MCF 10A (cell line): ENCODE results near the gene TTF1. TPM values are rescaled to one million over a fixed set of nuclear protein-coding genes. Genes with fewer than 3 reads are reported as not detected.

Experiments used
- BruUV-seq: library from RNA; stranded (reverse); fragments of 400-500 nt; replicated peaks from 2 replicates; lab custom pipeline; 2021; lab: Mats Ljungman, UMichigan
- CTCF ChIA-PET: fragments of 300-600 bp; sonication (Branson Sonifier 250); formaldehyde crosslinking; extraction: SDS; loops from one replicate; lab custom pipeline; 2021; ENCODE audit warnings: antibody characterized with exemption, inconsistent platforms; lab: Yijun Ruan, JAX
- POLR2A ChIA-PET: fragments of 300-600, 350-650 bp; sonication (Branson Sonifier 250); formaldehyde crosslinking; extraction: SDS; loops from one replicate; lab custom pipeline; 2020; ENCODE audit warnings: antibody characterized with exemption, inconsistent platforms; lab: Yijun Ruan, JAX
- DNase-seq: peaks from one replicate; pipeline ENCODE4 v3.0.0-alpha.2; 2018; ENCODE audit not compliant: unreplicated experiment
- H3K27ac Mint-ChIP-seq: one replicate; pipeline ENCODE4 v1.8.0; 2022; ENCODE audit warnings: mild to moderate bottlenecking, low read depth, mixed read lengths; ENCODE audit not compliant: unreplicated experiment
- H3K27me3 Mint-ChIP-seq: one replicate; pipeline ENCODE4 v1.8.0; 2022; ENCODE audit warnings: mixed read lengths; ENCODE audit not compliant: insufficient read depth, unreplicated experiment
- H3K36me3 Mint-ChIP-seq: one replicate; pipeline ENCODE4 v1.8.0; 2022; ENCODE audit warnings: mild to moderate bottlenecking, moderate library complexity, mixed read lengths; ENCODE audit not compliant: insufficient read depth, unreplicated experiment
- H3K4me1 Mint-ChIP-seq: one replicate; pipeline ENCODE4 v1.8.0; 2022; ENCODE audit warnings: mixed read lengths; ENCODE audit not compliant: insufficient read depth, unreplicated experiment
- H3K4me3 Mint-ChIP-seq: one replicate; pipeline ENCODE4 v1.8.0; 2022; ENCODE audit warnings: mild to moderate bottlenecking, moderate library complexity, mixed read lengths; ENCODE audit not compliant: unreplicated experiment
- H3K9me3 Mint-ChIP-seq: one replicate; pipeline ENCODE4 v1.8.0; 2022; ENCODE audit warnings: mixed read lengths; ENCODE audit not compliant: unreplicated experiment
- CTCF ChIP-seq: fragments of 200-600 bp; IDR thresholded peaks from one replicate; pipeline ENCODE4 v1.8.0; 2022; ENCODE audit warnings: antibody characterized with exemption, mild to moderate bottlenecking; ENCODE audit not compliant: unreplicated experiment
- intact Hi-C: fragments of 100-400 bp; cut with micrococcal nuclease; formaldehyde crosslinking; loops from 2 replicates; pipeline ENCODE4 v1.14.1; 2022
- total RNA-seq: library from RNA; stranded (reverse); gene quantifications from 2 replicates; pipeline ENCODE4 v1.2.3, GENCODE V29; 2022

Gene TTF1
- total RNA-seq, 1 experiment from 2014 or later, result 9.7 TPM

DNA sequence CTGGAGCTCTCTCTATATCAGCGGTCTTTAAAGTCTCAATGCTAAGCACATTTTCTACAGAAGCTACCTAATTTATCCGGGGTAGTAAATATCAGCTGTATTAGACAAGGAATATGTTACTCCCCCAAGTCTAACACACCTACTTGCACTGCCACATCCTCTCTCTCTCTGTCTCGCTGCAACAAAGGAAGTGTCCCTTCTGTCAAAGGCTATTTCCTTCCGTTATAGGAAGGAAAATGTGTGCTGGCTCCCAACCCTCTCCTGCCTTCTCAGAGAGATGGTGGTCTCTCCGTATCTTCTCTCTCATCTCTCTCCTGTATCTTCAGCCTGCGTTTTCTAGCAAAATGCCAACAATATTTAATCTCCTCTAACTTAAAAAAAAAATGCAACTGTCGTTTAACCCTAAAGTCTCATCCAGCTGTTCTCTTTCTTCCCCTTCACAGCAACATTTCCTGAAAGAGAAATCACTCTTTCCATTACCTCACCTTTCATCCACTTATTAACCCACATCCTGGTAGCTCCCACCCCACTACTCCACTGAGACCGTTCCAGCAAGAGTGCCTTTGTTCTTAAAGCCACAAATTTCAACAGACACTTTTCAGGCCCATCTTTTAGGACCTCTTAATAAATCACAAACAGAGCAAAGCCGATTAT is 2.3 kb downstream of the TTF1 start:
- no peak overlapping the region for H3K4me3 Mint-ChIP-seq
- CTCF ChIA-PET, result no interaction called here

GRCh38 chr9:132401824-132402223 is 4.8 kb downstream of the TTF1 start:
- TF ChIP-seq CTCF, result no peak
- peaks cover 63% of the 10 kb centered on the region for H3K36me3 Mint-ChIP-seq
- BruUV-seq, result no TSS peak
- no peak overlapping the region for H3K4me3 Mint-ChIP-seq
- H3K27me3 Mint-ChIP-seq, result no peaks in the 10 kb centered on the region
- no peak for DNase-seq
- intact Hi-C loops, result no loop called here
- no peaks in the 10 kb centered on the region for H3K9me3 Mint-ChIP-seq
- POLR2A ChIA-PET, result no interaction called here
- CTCF ChIA-PET, result no interaction called here
- no peak overlapping the region for H3K27ac Mint-ChIP-seq
- peaks cover 17% of the 10 kb centered on the region for H3K4me1 Mint-ChIP-seq

More for the DNA sequence above, 2.3 kb downstream of the TTF1 start:
- Mint-ChIP-seq H3K4me1 (peaks cover 21% of the 10 kb centered on the region), H3K27me3 (no peaks in the 10 kb centered on the region), H3K36me3 (peaks cover 41% of the 10 kb centered on the region), H3K27ac (no peak overlapping the region), H3K9me3 (no peaks in the 10 kb centered on the region)
- no peak for TF ChIP-seq CTCF
- POLR2A ChIA-PET, result no interaction called here
- DNase-seq, result no peak
- intact Hi-C loops, result no loop called here
- no TSS peak for BruUV-seq

DNA sequence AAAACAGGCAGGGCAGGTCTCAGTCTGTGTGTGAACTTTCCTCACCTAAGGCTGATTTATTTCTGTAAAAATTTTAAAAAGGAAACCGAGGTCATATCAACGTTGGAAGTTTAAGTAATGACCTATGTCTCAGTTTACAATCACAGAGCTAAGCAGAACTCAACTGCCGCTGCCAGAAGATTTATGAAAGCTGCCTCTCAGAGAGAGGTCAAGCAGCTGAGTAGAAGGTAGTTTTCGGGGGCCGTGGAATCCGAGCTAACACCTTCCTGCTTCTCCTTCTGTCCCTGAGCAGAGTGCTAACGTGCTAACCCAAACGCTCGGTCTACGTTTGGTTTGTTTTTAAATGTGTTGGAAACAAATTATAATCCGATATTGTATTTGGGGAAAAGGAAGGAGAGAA is 11.1 kb downstream of the TTF1 start:
- Mint-ChIP-seq H3K4me1 (no peaks in the 10 kb centered on the region), H3K36me3 (peaks cover 86% of the 10 kb centered on the region), H3K4me3 (no peak overlapping the region), H3K27ac (no peak overlapping the region), H3K27me3 (no peaks in the 10 kb centered on the region), H3K9me3 (no peaks in the 10 kb centered on the region)
- intact Hi-C loops, result no loop called here
- ChIA-PET POLR2A (no interaction called here), CTCF (no interaction called here)
- no TSS peak for BruUV-seq
- TF ChIP-seq CTCF, result no peak
- DNase-seq, result no peak

DNA sequence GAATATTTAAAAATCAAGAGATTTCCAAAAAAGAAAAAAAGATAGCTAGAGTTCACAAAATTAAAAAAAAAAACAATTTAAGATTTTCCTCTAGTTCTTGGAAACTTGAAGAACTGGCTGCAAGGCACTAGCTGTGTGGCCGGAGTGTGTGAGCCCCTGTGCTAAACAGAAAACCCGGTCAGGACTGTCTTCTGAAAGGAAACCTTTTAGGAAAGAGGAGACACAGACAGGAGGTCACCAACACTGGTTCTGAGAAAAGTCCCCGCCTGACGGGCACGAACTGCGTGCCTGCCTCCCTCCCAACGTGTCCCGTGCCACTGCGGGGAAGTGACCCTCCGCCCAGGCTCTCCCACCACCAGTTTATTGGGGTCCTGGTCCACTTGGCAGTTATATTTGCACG is 15.2 kb downstream of the TTF1 start:
- H3K4me1 Mint-ChIP-seq, result no peaks in the 10 kb centered on the region
- H3K36me3 Mint-ChIP-seq, result peaks cover 90% of the 10 kb centered on the region
- no peak for TF ChIP-seq CTCF
- intact Hi-C loops, result no loop called here
- H3K27ac Mint-ChIP-seq, result no peak overlapping the region
- H3K9me3 Mint-ChIP-seq, result no peaks in the 10 kb centered on the region
- H3K27me3 Mint-ChIP-seq, result no peaks in the 10 kb centered on the region
- CTCF ChIA-PET, result no interaction called here
- no TSS peak for BruUV-seq
- no peak overlapping the region for H3K4me3 Mint-ChIP-seq
- DNase-seq, result no peak
- POLR2A ChIA-PET, result no interaction called here
